Smooth muscle cell (in vitro differentiated cells): Measurements from ENCODE around the gene DNAI1. TPM values are rescaled to one million over a fixed set of nuclear protein-coding genes. Genes with fewer than 3 reads are reported as not detected.
"Not testable (repeated sequence)": the region's sequence is repeated elsewhere in the genome, so short reads cannot be mapped to it uniquely, and the experiment has no call there.

ENCODE experiments used
- DNase-seq: peaks from one replicate; lab custom pipeline; 2025; ENCODE audit not compliant: unreplicated experiment; lab: John Stamatoyannopoulos, UW
- H2AFZ ChIP-seq: fragments of 200-600 bp; sonication (generic); 2 replicates; pipeline ENCODE4 v1.6.0; 2016; ENCODE audit warnings: antibody characterized with exemption, low read depth, mild to moderate bottlenecking
- H3F3A ChIP-seq: fragments of 200-600 bp; sonication (generic); 2 replicates; pipeline ENCODE4 v1.6.0; 2017; ENCODE audit warnings: antibody characterized with exemption, low read depth
- H3K27ac ChIP-seq: fragments of 200-600 bp; sonication (generic); 2 replicates; pipeline ENCODE4 v1.5.1; 2016; ENCODE audit warnings: low read depth, mild to moderate bottlenecking
- H3K27me3 ChIP-seq: fragments of 200-600 bp; sonication (generic); 2 replicates; pipeline ENCODE4 v1.6.1; 2016; ENCODE audit warnings: low read depth, mild to moderate bottlenecking
- H3K36me3 ChIP-seq: fragments of 200-600 bp; sonication (generic); 2 replicates; pipeline ENCODE4 v1.5.1; 2016; ENCODE audit warnings: low read depth
- H3K4me1 ChIP-seq: fragments of 200-600 bp; sonication (generic); 2 replicates; pipeline ENCODE4 v1.5.1; 2016; ENCODE audit warnings: low read depth
- H3K4me2 ChIP-seq: fragments of 200-600 bp; sonication (generic); 2 replicates; pipeline ENCODE4 v1.6.0; 2016; ENCODE audit warnings: mild to moderate bottlenecking
- H3K4me3 ChIP-seq: fragments of 200-600 bp; sonication (generic); 2 replicates; pipeline ENCODE4 v1.5.1; 2016; ENCODE audit warnings: mild to moderate bottlenecking
- H3K79me2 ChIP-seq: fragments of 200-600 bp; sonication (generic); 2 replicates; pipeline ENCODE4 v1.6.0; 2016; ENCODE audit warnings: low read depth, mild to moderate bottlenecking
- H3K9ac ChIP-seq: fragments of 200-600 bp; sonication (generic); 2 replicates; pipeline ENCODE4 v1.6.0; 2016; ENCODE audit warnings: low read depth
- H3K9me3 ChIP-seq: fragments of 200-600 bp; sonication (generic); replicated peaks from 2 replicates; pipeline ENCODE4 v1.5.1; 2016; ENCODE audit warnings: low read depth
- H4K20me1 ChIP-seq: fragments of 200-600 bp; sonication (generic); 2 replicates; pipeline ENCODE4 v1.6.0; 2016; ENCODE audit warnings: low read depth
- CTCF ChIP-seq: fragments of 200-600 bp; sonication (generic); IDR thresholded peaks from 2 replicates; pipeline ENCODE4 v1.5.1; 2017; ENCODE audit warnings: borderline replicate concordance, mild to moderate bottlenecking, antibody characterized with exemption; ENCODE audit not compliant: insufficient read depth, poor library complexity, severe bottlenecking
- WGBS: methylation state at CpG from one replicate; pipeline ENCODE4 v1.1.7; 2016; ENCODE audit warnings: low lambda C conversion rate; 5-methylcytosine and 5-hydroxymethylcytosine counted together
- polyA plus RNA-seq: library from polyadenylated mRNA; unstranded; fragments of >200 nt; fragmentation: Nextera tagmentation; extraction: Ambion mirVana; gene quantifications from 2 replicates; pipeline ENCODE4 v1.2.1, GENCODE V29; 2016
- total RNA-seq: library from RNA; depleted of rRNA; stranded (reverse); fragments of >200 nt; gene quantifications from 2 replicates; pipeline ENCODE4 v1.2.3, GENCODE V29; 2014

DNAI1 gene
- total and polyA plus RNA-seq, 2 experiments from 2014 or later = 0.31 TPM; not detected in 1

- H3K36me3 ChIP-seq = no peaks in the 10 kb centered on the region
- H4K20me1 ChIP-seq = no peaks in the 10 kb centered on the region
- H3K27me3 ChIP-seq = peaks cover 17% of the 10 kb centered on the region
- H3K4me3 ChIP-seq = no peak overlapping the region
- TF ChIP-seq CTCF = no peak
- H3F3A ChIP-seq = no peaks in the 10 kb centered on the region
- H3K27ac ChIP-seq = no peak overlapping the region
- WGBS = 68% methylated on average over 5 of the region's 5 CpGs
- no peak overlapping the region for H3K9ac ChIP-seq
- H3K79me2 ChIP-seq = no peaks in the 10 kb centered on the region
- H3K4me2 ChIP-seq = no peak overlapping the region
- no peaks in the 10 kb centered on the region for H3K4me1 ChIP-seq
- no peak for DNase-seq
- H2AFZ ChIP-seq = no peak overlapping the region
- H3K9me3 ChIP-seq = no peaks in the 10 kb centered on the region
Observed at GRCh38 chr9:34479431-34479866, 20.8 kb downstream of the DNAI1 start.

DNA sequence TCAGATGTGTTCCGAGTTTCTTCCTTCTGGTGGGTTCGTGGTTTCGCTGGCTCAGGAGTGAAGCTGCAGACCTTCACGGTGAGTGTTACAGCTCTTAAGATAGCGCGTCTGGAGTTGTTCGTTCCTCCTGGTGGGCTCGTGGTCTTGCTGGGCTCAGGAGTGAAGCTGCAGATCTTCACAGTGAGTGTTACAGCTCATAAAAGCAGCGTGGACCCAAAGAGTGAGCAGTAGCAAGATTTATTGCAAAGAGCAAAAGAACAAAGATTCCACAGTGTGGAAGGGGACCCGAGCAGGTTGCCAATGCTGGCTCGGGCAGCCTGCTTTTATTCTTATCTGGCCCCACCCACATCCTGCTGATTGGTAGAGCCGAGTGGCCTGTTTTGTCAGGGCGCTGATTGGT, 23.0 kb downstream of the DNAI1 start:
- H3K36me3 ChIP-seq, H4K20me1 ChIP-seq, H3K4me1 ChIP-seq, H3K4me2 ChIP-seq, H3K9me3 ChIP-seq, H3K4me3 ChIP-seq, H3K27me3 ChIP-seq, H3F3A ChIP-seq, H3K27ac ChIP-seq, H3K9ac ChIP-seq, DNase-seq, H3K79me2 ChIP-seq, H2AFZ ChIP-seq: not testable (repeated sequence)
- whole genome bisulfite sequencing = 78% methylated on average over 13 of the region's 13 CpGs

DNA sequence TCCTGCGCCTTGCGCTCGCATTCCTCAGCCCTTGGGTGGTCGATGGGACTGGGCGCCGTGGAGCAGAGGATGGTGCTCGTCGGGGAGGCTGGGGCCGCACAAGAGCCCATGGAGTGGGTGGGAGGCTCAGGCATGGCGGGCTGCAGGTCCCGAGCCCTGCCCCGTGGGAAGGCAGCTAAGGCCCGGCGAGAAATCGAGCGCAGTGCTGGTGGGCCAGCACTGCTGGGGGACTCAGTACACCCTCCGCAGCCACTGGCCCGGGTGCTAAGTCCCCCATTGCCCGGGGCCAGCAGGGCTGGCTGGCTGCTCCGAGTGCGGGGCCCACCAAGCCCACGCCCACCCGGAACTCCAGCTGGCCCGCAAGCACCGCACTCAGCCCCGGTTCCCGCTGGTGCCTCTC, 24.1 kb downstream of the DNAI1 start:
- 97% methylated on average over 24 of the region's 27 CpGs for WGBS
- not testable (repeated sequence) for H3K9me3 ChIP-seq, H3K27ac ChIP-seq, H3F3A ChIP-seq, H3K4me2 ChIP-seq, H2AFZ ChIP-seq, H3K9ac ChIP-seq, H3K36me3 ChIP-seq, H3K27me3 ChIP-seq, H4K20me1 ChIP-seq, H3K79me2 ChIP-seq, DNase-seq, H3K4me1 ChIP-seq, H3K4me3 ChIP-seq

GRCh38 chr9:34484678-34485077, 26.1 kb downstream of the DNAI1 start:
- DNase-seq = no peak
- no peak overlapping the region for H2AFZ ChIP-seq
- no peaks in the 10 kb centered on the region for H3F3A ChIP-seq

More at GRCh38 chr9:34484678-34485077, 26.1 kb downstream of the DNAI1 start:
- Histone ChIP-seq H3K9me3 (no peaks in the 10 kb centered on the region), H3K4me1 (no peaks in the 10 kb centered on the region), H3K27ac (no peak overlapping the region), H3K36me3 (no peaks in the 10 kb centered on the region), H3K4me2 (no peak overlapping the region), H3K27me3 (peaks cover 15% of the 10 kb centered on the region), H3K4me3 (no peak overlapping the region), H3K9ac (no peak overlapping the region), H3K79me2 (no peaks in the 10 kb centered on the region), H4K20me1 (no peaks in the 10 kb centered on the region)
- TF ChIP-seq CTCF = no peak
